Measurements from ENCODE around the gene CPN2.
A peak's percentile ranks its signal among the peaks of the same experiment; 100 is the strongest.

The CPN2 gene

DNA sequence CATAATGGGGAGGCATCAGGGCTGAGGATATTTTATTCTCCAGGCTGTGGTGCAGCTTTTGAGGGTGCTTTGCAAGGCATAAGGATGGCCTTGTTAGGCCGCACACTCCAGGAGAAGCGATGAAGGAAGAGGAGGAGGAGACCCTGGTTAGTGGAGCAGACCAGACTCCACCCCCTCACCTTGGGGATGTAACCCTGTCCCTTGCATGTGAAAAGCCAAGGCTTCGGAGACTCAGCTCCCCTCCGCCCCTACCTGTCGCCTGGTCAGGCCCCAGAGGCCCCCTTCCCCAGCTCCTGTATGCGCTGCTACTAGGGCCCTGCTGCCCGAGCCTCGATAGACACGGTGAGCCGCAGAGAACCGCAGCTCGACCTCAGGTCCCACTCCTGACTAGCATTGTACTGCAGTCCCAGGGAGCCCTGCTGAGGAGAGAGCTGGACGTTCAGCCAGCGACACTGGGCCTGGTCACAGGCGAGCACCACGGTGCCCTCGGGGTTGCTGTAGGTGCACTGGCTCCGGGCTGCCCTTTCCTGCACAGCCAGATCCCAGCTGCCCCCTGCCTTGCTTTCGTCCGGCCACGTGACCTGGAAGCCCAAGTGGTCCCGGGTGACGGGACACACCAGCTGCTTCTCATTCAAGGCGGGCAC is 10.2 kb downstream of the CPN2 start:
- H3K36me3 ChIP-seq (ENCODE audit: insufficient read depth, low read length): no peaks in the 10 kb centered on the region
- H3K9me3 ChIP-seq (ENCODE audit: low read length): peaks cover 3% of the 10 kb centered on the region
- peaks cover 7% of the 10 kb centered on the region for H3K4me1 ChIP-seq (ENCODE audit: insufficient read depth, low read length)
- peaks cover 17% of the 10 kb centered on the region for H3K27me3 ChIP-seq (ENCODE audit: insufficient read depth, low read length)
- no peak overlapping the region for H3K4me3 ChIP-seq (ENCODE audit: low read length)
- no peak overlapping the region for H2AFZ ChIP-seq (ENCODE audit: low read depth, low read length)

DNA sequence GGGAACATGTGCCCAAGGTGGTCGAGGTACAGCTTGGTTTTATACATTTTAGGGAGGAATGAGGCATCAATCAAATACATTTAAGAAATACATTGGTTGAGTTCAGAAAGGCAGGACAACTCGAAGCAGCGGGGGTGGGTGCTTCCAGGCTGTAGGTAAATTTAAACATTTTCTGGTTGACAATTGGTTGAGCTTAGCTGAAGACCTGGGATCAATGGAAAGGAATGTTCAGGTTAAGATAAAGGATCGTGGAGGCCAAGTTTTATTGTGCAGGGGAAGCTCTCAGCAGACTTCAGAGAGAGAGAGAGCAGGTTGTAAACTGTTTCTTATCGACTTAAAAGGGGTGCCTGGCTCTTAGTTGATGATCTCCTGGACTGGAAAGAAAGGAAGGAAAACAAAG is 11.3 kb downstream of the CPN2 start:
- Histone ChIP-seq H2AFZ (ENCODE audit: low read depth, low read length) (no peak overlapping the region), H3K4me3 (ENCODE audit: low read length) (no peak overlapping the region), H3K4me1 (ENCODE audit: insufficient read depth, low read length) (peaks cover 7% of the 10 kb centered on the region), H3K27me3 (ENCODE audit: insufficient read depth, low read length) (peaks cover 12% of the 10 kb centered on the region), H3K36me3 (ENCODE audit: insufficient read depth, low read length) (no peaks in the 10 kb centered on the region), H3K9me3 (ENCODE audit: low read length) (peaks cover 3% of the 10 kb centered on the region)

DNA sequence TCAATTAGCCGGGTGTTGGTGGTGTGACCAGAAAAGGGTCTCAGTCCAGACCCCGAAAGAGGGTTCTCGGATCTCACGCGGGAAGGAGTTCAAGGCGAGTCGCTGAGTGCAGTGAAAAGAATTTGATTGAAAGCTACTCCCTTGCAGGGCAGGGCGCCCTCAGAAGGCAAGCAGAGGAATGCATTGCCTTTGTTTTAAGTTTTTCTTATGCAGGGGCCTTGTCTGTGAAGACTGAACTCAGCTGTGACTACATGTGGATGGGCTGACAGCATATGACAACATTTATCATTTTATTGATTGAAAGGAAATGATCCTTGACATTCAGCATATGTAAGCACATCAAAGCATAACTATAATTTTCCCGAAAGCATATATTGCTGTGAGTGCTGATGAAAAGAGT is 11.8 kb downstream of the CPN2 start:
- H3K4me3 ChIP-seq (ENCODE audit: low read length): no peak overlapping the region
- H3K36me3 ChIP-seq (ENCODE audit: insufficient read depth, low read length): no peaks in the 10 kb centered on the region
- peaks cover 12% of the 10 kb centered on the region for H3K27me3 ChIP-seq (ENCODE audit: insufficient read depth, low read length)
- H3K9me3 ChIP-seq (ENCODE audit: low read length): peaks cover 3% of the 10 kb centered on the region
- no peak overlapping the region for H2AFZ ChIP-seq (ENCODE audit: low read depth, low read length)
- peaks cover 7% of the 10 kb centered on the region for H3K4me1 ChIP-seq (ENCODE audit: insufficient read depth, low read length)

DNA sequence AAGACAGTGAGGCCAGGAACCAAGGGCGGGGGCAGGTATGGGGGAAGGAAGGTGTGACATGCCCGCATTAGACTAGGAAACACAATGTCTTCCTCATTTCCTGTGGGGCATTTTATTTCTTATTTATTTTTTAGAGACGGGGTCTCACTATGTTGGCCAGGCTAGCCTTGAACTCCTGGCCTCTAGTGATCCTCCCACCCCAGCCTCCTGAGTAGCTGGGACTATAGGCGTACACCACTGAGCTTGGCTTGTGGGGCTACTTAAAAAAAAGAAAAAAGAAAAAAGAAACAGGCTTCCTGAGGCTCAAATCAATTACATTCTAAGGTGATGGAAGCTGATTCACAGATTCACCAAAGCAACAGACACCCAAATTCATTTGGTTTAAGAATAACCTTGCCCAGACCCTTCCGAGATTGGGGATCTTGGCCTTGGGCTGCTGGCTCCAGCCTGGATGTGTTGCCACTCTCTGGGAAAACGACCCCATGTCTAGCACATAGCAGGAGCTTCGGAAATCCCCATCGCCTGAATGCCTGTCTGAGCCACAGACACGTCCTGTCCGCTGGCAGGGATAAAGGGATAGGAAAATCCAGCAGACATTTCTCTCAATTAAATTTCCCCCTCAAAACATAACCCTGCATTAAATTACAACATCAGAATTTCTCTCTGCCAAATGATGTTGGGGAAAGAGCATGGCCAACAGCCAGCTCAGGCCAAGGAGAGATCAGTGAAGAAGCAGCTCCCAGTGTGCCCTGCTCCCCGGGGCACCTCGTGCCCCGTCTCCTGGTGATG is 13.0 kb downstream of the CPN2 start:
- no peak overlapping the region for H3K4me3 ChIP-seq (ENCODE audit: low read length)
- no peak overlapping the region for H2AFZ ChIP-seq (ENCODE audit: low read depth, low read length)
- no peaks in the 10 kb centered on the region for H3K36me3 ChIP-seq (ENCODE audit: insufficient read depth, low read length)
- H3K27me3 ChIP-seq (ENCODE audit: insufficient read depth, low read length): peaks cover 15% of the 10 kb centered on the region
- peaks cover 3% of the 10 kb centered on the region for H3K9me3 ChIP-seq (ENCODE audit: low read length)
- peaks cover 12% of the 10 kb centered on the region for H3K4me1 ChIP-seq (ENCODE audit: insufficient read depth, low read length)

DNA sequence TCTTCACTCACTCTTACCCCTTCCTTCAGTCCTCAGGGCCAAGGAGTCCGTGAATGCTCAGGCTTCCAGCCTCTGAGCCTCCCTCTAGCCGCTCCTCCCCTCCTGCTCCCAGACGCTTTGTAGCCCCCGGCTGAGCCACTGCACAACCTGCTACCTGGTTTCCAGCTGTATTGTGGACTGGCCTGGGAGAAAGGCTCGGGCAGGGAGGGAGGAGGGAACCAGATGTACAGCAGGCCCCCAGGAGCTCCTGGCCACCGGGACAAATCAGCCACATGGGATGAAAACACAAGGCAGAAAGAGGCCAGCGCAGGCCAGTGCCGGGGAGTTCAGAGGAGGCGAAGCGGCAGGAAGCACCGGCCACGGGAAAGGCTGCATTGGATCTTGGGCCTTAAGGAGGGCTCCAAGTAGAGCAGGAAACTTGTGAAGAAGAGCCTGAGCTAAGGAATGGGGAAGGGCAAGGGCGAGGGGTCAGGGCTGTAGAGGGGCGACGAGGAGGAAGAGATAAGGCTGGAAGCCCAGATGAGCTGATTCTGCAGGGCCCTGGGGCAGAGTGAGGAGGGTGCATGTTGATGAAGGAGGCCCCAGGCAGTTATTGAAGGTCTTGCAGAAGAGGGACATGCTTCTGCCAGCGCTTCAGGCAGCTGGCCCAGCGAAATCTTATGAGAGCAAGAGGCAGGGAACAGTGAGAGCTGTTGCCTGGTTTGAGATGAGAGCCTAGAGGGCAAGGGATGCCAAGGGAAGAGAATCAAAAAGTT is 14.3 kb downstream of the CPN2 start:
- Histone ChIP-seq H3K36me3 (ENCODE audit: insufficient read depth, low read length) (no peaks in the 10 kb centered on the region), H3K4me3 (ENCODE audit: low read length) (no peak overlapping the region), H3K27me3 (ENCODE audit: insufficient read depth, low read length) (peaks cover 27% of the 10 kb centered on the region), H2AFZ (ENCODE audit: low read depth, low read length) (no peak overlapping the region), H3K4me1 (ENCODE audit: insufficient read depth, low read length) (peaks cover 12% of the 10 kb centered on the region), H3K9me3 (ENCODE audit: low read length) (no peaks in the 10 kb centered on the region)

DNA sequence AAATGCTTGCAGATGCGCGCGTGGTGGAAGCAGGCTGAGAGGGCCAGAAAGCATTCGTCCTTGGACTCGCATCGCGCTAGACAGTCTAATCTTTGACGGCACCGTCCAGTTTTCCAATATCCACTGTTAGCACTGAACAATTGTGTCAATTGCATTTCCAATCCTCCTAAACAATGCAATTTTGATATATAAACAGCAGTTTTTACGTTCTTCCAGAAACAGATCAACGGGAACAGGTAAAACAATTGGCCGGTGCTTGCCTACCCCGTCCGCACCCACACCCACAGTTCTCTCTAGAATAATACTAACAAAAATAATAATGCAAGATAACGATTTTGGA is 17.2 kb downstream of the CPN2 start:
- Histone ChIP-seq H3K36me3 (ENCODE audit: insufficient read depth, low read length) (no peaks in the 10 kb centered on the region), H3K4me1 (ENCODE audit: insufficient read depth, low read length) (peaks cover 5% of the 10 kb centered on the region), H3K9me3 (ENCODE audit: low read length) (no peaks in the 10 kb centered on the region), H3K4me3 (ENCODE audit: low read length) (no peak overlapping the region), H3K27me3 (ENCODE audit: insufficient read depth, low read length) (peaks cover 44% of the 10 kb centered on the region), H2AFZ (ENCODE audit: low read depth, low read length) (no peak overlapping the region)

DNA sequence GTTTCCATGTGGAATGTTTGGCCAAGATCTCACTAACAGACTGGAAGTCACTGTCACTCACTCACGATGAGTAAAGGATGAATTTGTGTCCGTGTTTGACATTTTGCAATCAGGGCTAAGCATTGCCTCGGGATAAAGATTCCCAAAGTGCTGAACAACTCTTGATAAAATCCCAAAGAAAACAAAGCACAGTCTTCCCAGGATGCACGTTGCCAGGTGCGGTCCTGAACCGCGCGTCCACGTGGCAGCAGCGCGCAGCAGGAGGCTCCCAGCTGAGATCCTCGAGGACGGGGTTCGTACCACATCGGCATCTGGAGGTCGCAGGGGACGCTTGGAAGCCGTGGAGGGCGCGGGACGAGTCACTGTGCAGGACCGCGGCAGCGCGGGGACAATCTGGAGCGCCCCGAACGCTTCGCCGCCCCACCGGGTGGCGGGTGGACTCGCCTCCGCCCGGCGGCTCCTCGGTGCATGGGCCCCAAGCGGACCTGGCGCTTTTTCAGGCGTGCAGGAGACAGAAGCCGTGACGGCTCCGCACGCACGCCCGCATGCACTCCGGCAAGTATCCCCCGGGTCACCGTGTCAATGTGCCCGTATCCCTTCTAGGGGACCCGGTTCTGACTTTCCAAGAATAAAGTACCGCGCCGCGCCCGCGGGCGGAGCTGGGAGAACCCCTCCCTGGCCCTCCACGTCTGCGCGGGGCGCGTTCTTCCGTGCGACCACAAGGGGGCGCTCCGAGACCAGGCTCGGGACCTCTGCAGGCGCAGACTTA is 17.7 kb downstream of the CPN2 start:
- H3K27me3 ChIP-seq (ENCODE audit: insufficient read depth, low read length): peaks cover 44% of the 10 kb centered on the region
- no peaks in the 10 kb centered on the region for H3K36me3 ChIP-seq (ENCODE audit: insufficient read depth, low read length)
- peaks cover 5% of the 10 kb centered on the region for H3K4me1 ChIP-seq (ENCODE audit: insufficient read depth, low read length)
- H2AFZ ChIP-seq (ENCODE audit: low read depth, low read length): peak overlapping the region; percentile 39
- H3K4me3 ChIP-seq (ENCODE audit: low read length): peak overlapping the region; percentile 36
- no peaks in the 10 kb centered on the region for H3K9me3 ChIP-seq (ENCODE audit: low read length)

DNA sequence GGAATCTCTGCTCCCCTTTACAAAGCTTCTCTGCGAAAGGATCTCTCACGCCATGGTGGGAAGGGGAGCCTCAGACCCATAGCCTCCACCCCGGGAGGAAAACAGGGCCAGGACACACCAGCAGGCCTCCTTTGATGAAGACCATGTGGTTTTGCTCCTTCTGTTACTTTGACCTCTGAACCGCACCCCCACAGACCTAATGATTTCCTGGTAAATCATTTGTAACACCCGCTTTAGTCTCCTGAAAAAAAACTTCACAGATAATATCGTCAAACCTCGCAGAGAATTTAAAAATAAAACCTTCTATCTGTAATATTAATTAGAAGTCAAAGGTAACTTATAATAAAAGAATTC is 18.3 kb downstream of the CPN2 start:
- Histone ChIP-seq H3K36me3 (ENCODE audit: insufficient read depth, low read length) (no peaks in the 10 kb centered on the region), H3K4me3 (ENCODE audit: low read length) (no peak overlapping the region), H3K4me1 (ENCODE audit: insufficient read depth, low read length) (peaks cover 5% of the 10 kb centered on the region), H3K27me3 (ENCODE audit: insufficient read depth, low read length) (peaks cover 44% of the 10 kb centered on the region), H2AFZ (ENCODE audit: low read depth, low read length) (no peak overlapping the region), H3K9me3 (ENCODE audit: low read length) (no peaks in the 10 kb centered on the region)

DNA sequence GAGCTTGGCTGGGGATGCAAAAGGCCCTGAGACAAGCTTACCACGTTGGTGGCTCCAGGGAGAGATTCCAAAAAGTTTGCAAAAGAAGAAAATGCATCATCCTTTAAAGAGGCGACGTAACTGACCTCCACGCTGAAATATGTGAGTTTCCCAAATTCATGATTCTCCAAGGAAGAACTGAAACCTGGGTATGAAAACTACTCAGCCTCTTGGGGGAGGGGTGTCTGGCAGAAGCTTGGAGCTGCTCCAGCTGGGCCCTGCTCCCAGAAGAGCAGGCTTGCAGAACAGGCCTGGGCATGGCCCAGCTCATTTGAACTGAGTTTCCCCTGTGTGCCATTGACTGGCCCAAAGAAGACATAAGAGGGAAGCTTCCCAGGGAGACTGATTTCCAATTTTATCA is 20.5 kb downstream of the CPN2 start:
- H3K27me3 ChIP-seq (ENCODE audit: insufficient read depth, low read length): peaks cover 33% of the 10 kb centered on the region
- H3K9me3 ChIP-seq (ENCODE audit: low read length): peaks cover 3% of the 10 kb centered on the region

DNA sequence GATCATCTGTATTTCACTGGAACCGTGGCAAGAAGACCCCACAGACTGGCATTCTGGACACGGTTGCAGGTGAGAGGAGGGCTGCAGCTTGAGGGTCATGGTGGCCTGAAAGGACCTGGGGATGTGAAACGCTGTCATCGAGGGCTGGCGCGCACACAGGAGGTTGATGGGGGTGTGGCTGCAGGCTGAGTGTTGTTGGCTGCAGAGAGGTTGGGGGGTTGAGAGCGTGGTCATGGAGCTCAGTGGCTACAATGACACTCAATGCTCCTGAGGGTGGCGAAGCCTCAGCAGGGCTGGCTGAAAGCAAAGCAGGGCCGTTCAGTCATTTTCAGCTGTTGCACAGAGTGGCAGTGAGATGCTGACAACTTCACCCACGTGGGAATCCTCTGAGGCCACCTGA is 21.0 kb downstream of the CPN2 start:
- H3K36me3 ChIP-seq (ENCODE audit: insufficient read depth, low read length): no peaks in the 10 kb centered on the region
- H2AFZ ChIP-seq (ENCODE audit: low read depth, low read length): no peak overlapping the region

More for the DNA sequence above, 20.5 kb downstream of the CPN2 start:
- no peak overlapping the region for H3K4me3 ChIP-seq (ENCODE audit: low read length)
- H3K36me3 ChIP-seq (ENCODE audit: insufficient read depth, low read length): no peaks in the 10 kb centered on the region
- peaks cover 5% of the 10 kb centered on the region for H3K4me1 ChIP-seq (ENCODE audit: insufficient read depth, low read length)
- H2AFZ ChIP-seq (ENCODE audit: low read depth, low read length): no peak overlapping the region

DNA sequence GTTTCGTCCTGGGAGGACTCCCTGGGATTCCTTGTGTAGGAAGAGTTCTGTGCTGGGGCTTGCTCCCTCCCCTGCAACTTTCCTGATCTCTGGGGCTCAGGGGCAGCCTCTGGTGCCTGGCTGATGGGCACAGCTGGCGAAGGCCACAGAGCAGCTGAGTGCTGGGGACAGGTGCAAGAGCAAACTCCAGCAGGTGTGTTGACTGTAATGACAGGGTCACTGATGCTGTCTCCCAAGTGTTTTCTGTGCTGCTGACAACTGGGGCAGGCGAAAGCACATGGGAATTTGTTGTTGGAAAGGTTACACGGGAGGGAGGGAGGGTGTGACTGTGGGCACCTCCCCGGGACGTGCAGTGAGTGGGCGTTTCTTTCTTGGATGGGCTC is 21.6 kb downstream of the CPN2 start:
- peaks cover 5% of the 10 kb centered on the region for H3K4me1 ChIP-seq (ENCODE audit: insufficient read depth, low read length)
- H3K27me3 ChIP-seq (ENCODE audit: insufficient read depth, low read length): peaks cover 33% of the 10 kb centered on the region
- H3K36me3 ChIP-seq (ENCODE audit: insufficient read depth, low read length): no peaks in the 10 kb centered on the region
- H3K9me3 ChIP-seq (ENCODE audit: low read length): peaks cover 3% of the 10 kb centered on the region
- no peak overlapping the region for H3K4me3 ChIP-seq (ENCODE audit: low read length)
- H2AFZ ChIP-seq (ENCODE audit: low read depth, low read length): no peak overlapping the region

More for the DNA sequence above, 21.0 kb downstream of the CPN2 start:
- Histone ChIP-seq H3K27me3 (ENCODE audit: insufficient read depth, low read length) (peaks cover 33% of the 10 kb centered on the region), H3K9me3 (ENCODE audit: low read length) (peaks cover 3% of the 10 kb centered on the region), H3K4me1 (ENCODE audit: insufficient read depth, low read length) (peaks cover 5% of the 10 kb centered on the region), H3K4me3 (ENCODE audit: low read length) (no peak overlapping the region)

DNA sequence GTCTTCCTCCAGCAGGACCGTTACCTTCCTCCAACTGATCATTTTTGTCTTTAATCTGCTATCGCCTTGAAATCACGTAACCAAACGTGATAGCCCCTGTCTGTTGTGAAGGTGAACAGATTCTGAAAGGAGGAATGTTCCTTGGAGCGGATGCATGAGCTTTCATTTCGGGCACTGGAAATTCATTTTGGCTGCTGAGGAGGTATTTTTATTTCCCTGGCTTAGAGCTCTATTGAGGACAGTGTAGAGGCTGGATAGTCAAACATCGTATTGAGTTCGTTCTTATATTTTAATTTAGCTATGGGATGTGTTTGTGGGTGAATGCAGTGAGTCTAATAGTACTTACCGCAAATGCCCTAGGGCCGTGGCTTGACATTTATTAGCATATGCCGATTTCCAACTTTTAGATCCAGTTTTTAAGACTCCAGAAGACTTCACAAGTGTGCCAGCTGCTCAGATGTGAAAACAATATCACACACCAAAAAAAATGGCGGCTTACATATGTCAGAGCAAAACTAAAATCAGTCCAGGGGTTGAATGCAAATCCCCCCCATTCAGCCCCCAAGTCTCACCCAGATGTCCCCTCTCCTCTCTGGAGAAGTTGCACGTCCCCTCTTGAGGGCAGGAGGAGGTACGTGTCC is 22.1 kb downstream of the CPN2 start:
- H3K4me3 ChIP-seq (ENCODE audit: low read length): no peak overlapping the region
- peaks cover 3% of the 10 kb centered on the region for H3K9me3 ChIP-seq (ENCODE audit: low read length)
- no peak overlapping the region for H2AFZ ChIP-seq (ENCODE audit: low read depth, low read length)
- H3K36me3 ChIP-seq (ENCODE audit: insufficient read depth, low read length): no peaks in the 10 kb centered on the region
- peaks cover 33% of the 10 kb centered on the region for H3K27me3 ChIP-seq (ENCODE audit: insufficient read depth, low read length)
- H3K4me1 ChIP-seq (ENCODE audit: insufficient read depth, low read length): peaks cover 5% of the 10 kb centered on the region

Measured in neuron (in vitro differentiated cells).